ENCODE measurements around the gene SH3RF2.

The SH3RF2 gene

GRCh38 chr5:145980718-145981117 lies 44.3 kb downstream of the SH3RF2 start:
- Histone ChIP-seq H3K4me1 (ENCODE audit: control extremely low read depth in 1 of 4, control insufficient read depth in 4 of 4, insufficient read depth in 4 of 4, low read length in 3 of 4) (peaks cover 0 to 4% (median 3%) of the 10 kb centered on the region in 4 experiments), H3K9me3 (ENCODE audit: control extremely low read depth in 1 of 5, control insufficient read depth in 4 of 5, insufficient read depth in 2 of 5, low read depth in 1 of 5, low read length in 4 of 5) (no peaks in the 10 kb centered on the region), H3K27ac (ENCODE audit: insufficient read depth in 1 of 2, low read depth in 1 of 2, low read length in 2 of 2, poor library complexity in 1 of 2, severe bottlenecking in 2 of 2) (no peak overlapping the region), H3K27me3 (replicated peaks in 2 of 5; ENCODE audit: control insufficient read depth in 4 of 5, insufficient read depth in 5 of 5, low read length in 4 of 5) (no peaks in the 10 kb centered on the region), H3K36me3 (ENCODE audit: control insufficient read depth in 4 of 4, insufficient read depth in 4 of 4, low read length in 3 of 4) (no peaks in the 10 kb centered on the region), H3K4me3 (ENCODE audit: control insufficient read depth in 1 of 7, extremely low read depth in 1 of 7, insufficient read depth in 4 of 7, low read depth in 2 of 7, low read length in 6 of 7) (no peak overlapping the region)
- no peak for DNase-seq
- ChIA-PET CTCF (no interaction called here), POLR2A (no interaction called here)
- WGBS (ENCODE audit: insufficient coverage), result 100% methylated on average over 2 of the region's 2 CpGs

GRCh38 chr5:145981589-145982571 lies 45.5 kb downstream of the SH3RF2 start:
- DNase-seq, result peak in 1 of 3 donors; percentile 4
- 78% methylated on average over 3 of the region's 3 CpGs for WGBS (ENCODE audit: insufficient coverage)

GRCh38 chr5:145982572-145983318 lies 46.4 kb downstream of the SH3RF2 start:
- Histone ChIP-seq H3K4me3 (ENCODE audit: control insufficient read depth in 1 of 7, extremely low read depth in 1 of 7, insufficient read depth in 4 of 7, low read depth in 2 of 7, low read length in 6 of 7) (no peak overlapping the region), H3K4me1 (ENCODE audit: control extremely low read depth in 1 of 4, control insufficient read depth in 4 of 4, insufficient read depth in 4 of 4, low read length in 3 of 4) (peaks cover 0 to 4% (median 3%) of the 10 kb centered on the region in 4 experiments), H3K27ac (ENCODE audit: insufficient read depth in 1 of 2, low read depth in 1 of 2, low read length in 2 of 2, poor library complexity in 1 of 2, severe bottlenecking in 2 of 2) (no peak overlapping the region), H3K9me3 (ENCODE audit: control extremely low read depth in 1 of 5, control insufficient read depth in 4 of 5, insufficient read depth in 2 of 5, low read depth in 1 of 5, low read length in 4 of 5) (no peaks in the 10 kb centered on the region), H3K36me3 (ENCODE audit: control insufficient read depth in 4 of 4, insufficient read depth in 4 of 4, low read length in 3 of 4) (no peaks in the 10 kb centered on the region), H3K27me3 (replicated peaks in 2 of 5; ENCODE audit: control insufficient read depth in 4 of 5, insufficient read depth in 5 of 5, low read length in 4 of 5) (no peaks in the 10 kb centered on the region)
- CTCF ChIA-PET, result no interaction called here
- POLR2A ChIA-PET, result no interaction called here
- 100% methylated on average over 1 of the region's 3 CpGs for WGBS (ENCODE audit: insufficient coverage)
- no peak for DNase-seq

More at GRCh38 chr5:145981589-145982571, 45.5 kb downstream of the SH3RF2 start:
- Histone ChIP-seq H3K27me3 (replicated peaks in 2 of 5; ENCODE audit: control insufficient read depth in 4 of 5, insufficient read depth in 5 of 5, low read length in 4 of 5) (no peaks in the 10 kb centered on the region), H3K4me1 (ENCODE audit: control extremely low read depth in 1 of 4, control insufficient read depth in 4 of 4, insufficient read depth in 4 of 4, low read length in 3 of 4) (peaks cover 0 to 4% (median 3%) of the 10 kb centered on the region in 4 experiments), H3K27ac (ENCODE audit: insufficient read depth in 1 of 2, low read depth in 1 of 2, low read length in 2 of 2, poor library complexity in 1 of 2, severe bottlenecking in 2 of 2) (no peak overlapping the region), H3K9me3 (ENCODE audit: control extremely low read depth in 1 of 5, control insufficient read depth in 4 of 5, insufficient read depth in 2 of 5, low read depth in 1 of 5, low read length in 4 of 5) (no peaks in the 10 kb centered on the region), H3K36me3 (ENCODE audit: control insufficient read depth in 4 of 4, insufficient read depth in 4 of 4, low read length in 3 of 4) (no peaks in the 10 kb centered on the region), H3K4me3 (ENCODE audit: control insufficient read depth in 1 of 7, extremely low read depth in 1 of 7, insufficient read depth in 4 of 7, low read depth in 2 of 7, low read length in 6 of 7) (no peak overlapping the region)
- ChIA-PET POLR2A (no interaction called here), CTCF (no interaction called here)

- Histone ChIP-seq H3K36me3 (ENCODE audit: control insufficient read depth in 4 of 4, insufficient read depth in 4 of 4, low read length in 3 of 4) (no peaks in the 10 kb centered on the region), H3K4me1 (ENCODE audit: control extremely low read depth in 1 of 4, control insufficient read depth in 4 of 4, insufficient read depth in 4 of 4, low read length in 3 of 4) (peaks cover 0 to 4% (median 3%) of the 10 kb centered on the region in 4 experiments), H3K27me3 (replicated peaks in 2 of 5; ENCODE audit: control insufficient read depth in 4 of 5, insufficient read depth in 5 of 5, low read length in 4 of 5) (no peaks in the 10 kb centered on the region), H3K4me3 (ENCODE audit: control insufficient read depth in 1 of 7, extremely low read depth in 1 of 7, insufficient read depth in 4 of 7, low read depth in 2 of 7, low read length in 6 of 7) (no peak overlapping the region), H3K27ac (ENCODE audit: insufficient read depth in 1 of 2, low read depth in 1 of 2, low read length in 2 of 2, poor library complexity in 1 of 2, severe bottlenecking in 2 of 2) (no peak overlapping the region), H3K9me3 (ENCODE audit: control extremely low read depth in 1 of 5, control insufficient read depth in 4 of 5, insufficient read depth in 2 of 5, low read depth in 1 of 5, low read length in 4 of 5) (no peaks in the 10 kb centered on the region)
- CTCF ChIA-PET, result no interaction called here
- 92% methylated on average over 2 of the region's 2 CpGs for WGBS (ENCODE audit: insufficient coverage)
- POLR2A ChIA-PET, result no interaction called here
- DNase-seq, result no peak
Observed at GRCh38 chr5:145983446-145983845, 47.1 kb downstream of the SH3RF2 start.

GRCh38 chr5:145984072-145984471 lies 47.7 kb downstream of the SH3RF2 start:
- Histone ChIP-seq H3K36me3 (ENCODE audit: control insufficient read depth in 4 of 4, insufficient read depth in 4 of 4, low read length in 3 of 4) (no peaks in the 10 kb centered on the region), H3K4me1 (ENCODE audit: control extremely low read depth in 1 of 4, control insufficient read depth in 4 of 4, insufficient read depth in 4 of 4, low read length in 3 of 4) (peaks cover 0 to 4% (median 3%) of the 10 kb centered on the region in 4 experiments), H3K27me3 (replicated peaks in 2 of 5; ENCODE audit: control insufficient read depth in 4 of 5, insufficient read depth in 5 of 5, low read length in 4 of 5) (no peaks in the 10 kb centered on the region), H3K27ac (ENCODE audit: insufficient read depth in 1 of 2, low read depth in 1 of 2, low read length in 2 of 2, poor library complexity in 1 of 2, severe bottlenecking in 2 of 2) (no peak overlapping the region), H3K9me3 (ENCODE audit: control extremely low read depth in 1 of 5, control insufficient read depth in 4 of 5, insufficient read depth in 2 of 5, low read depth in 1 of 5, low read length in 4 of 5) (no peaks in the 10 kb centered on the region), H3K4me3 (ENCODE audit: control insufficient read depth in 1 of 7, extremely low read depth in 1 of 7, insufficient read depth in 4 of 7, low read depth in 2 of 7, low read length in 6 of 7) (no peak overlapping the region)
- DNase-seq, result peak; percentile 26 to 86 (median 76)
- CTCF ChIA-PET, result no interaction called here
- POLR2A ChIA-PET, result no interaction called here
- WGBS (ENCODE audit: insufficient coverage), result 50% methylated on average over 2 of the region's 2 CpGs

GRCh38 chr5:145987856-145988255 lies 51.5 kb downstream of the SH3RF2 start:
- Histone ChIP-seq H3K36me3 (ENCODE audit: control insufficient read depth in 4 of 4, insufficient read depth in 4 of 4, low read length in 3 of 4) (no peaks in the 10 kb centered on the region), H3K27me3 (replicated peaks in 2 of 5; ENCODE audit: control insufficient read depth in 4 of 5, insufficient read depth in 5 of 5, low read length in 4 of 5) (no peaks in the 10 kb centered on the region), H3K4me1 (ENCODE audit: control extremely low read depth in 1 of 4, control insufficient read depth in 4 of 4, insufficient read depth in 4 of 4, low read length in 3 of 4) (peaks cover 0 to 4% (median 3%) of the 10 kb centered on the region in 4 experiments), H3K27ac (ENCODE audit: insufficient read depth in 1 of 2, low read depth in 1 of 2, low read length in 2 of 2, poor library complexity in 1 of 2, severe bottlenecking in 2 of 2) (no peak overlapping the region), H3K4me3 (ENCODE audit: control insufficient read depth in 1 of 7, extremely low read depth in 1 of 7, insufficient read depth in 4 of 7, low read depth in 2 of 7, low read length in 6 of 7) (no peak overlapping the region), H3K9me3 (ENCODE audit: control extremely low read depth in 1 of 5, control insufficient read depth in 4 of 5, insufficient read depth in 2 of 5, low read depth in 1 of 5, low read length in 4 of 5) (no peaks in the 10 kb centered on the region)
- ChIA-PET CTCF (interaction anchor here (0.7 kb wide), 2 partner anchors 14 to 41 kb away, joined by 3 read pairs; no protein-coding TSS in a partner anchor), POLR2A (no interaction called here)
- no peak for DNase-seq
- 67% methylated on average over 1 of the region's 1 CpG for WGBS (ENCODE audit: insufficient coverage)

GRCh38 chr5:145988993-145989392 lies 52.6 kb downstream of the SH3RF2 start:
- no peaks in the 10 kb centered on the region for H3K27me3 ChIP-seq (replicated peaks in 2 of 5; ENCODE audit: control insufficient read depth in 4 of 5, insufficient read depth in 5 of 5, low read length in 4 of 5)
- peaks cover 0 to 5% (median 2%) of the 10 kb centered on the region in 5 experiments for H3K9me3 ChIP-seq (ENCODE audit: control extremely low read depth in 1 of 5, control insufficient read depth in 4 of 5, insufficient read depth in 2 of 5, low read depth in 1 of 5, low read length in 4 of 5)
- DNase-seq, result no peak
- H3K4me3 ChIP-seq (ENCODE audit: control insufficient read depth in 1 of 7, extremely low read depth in 1 of 7, insufficient read depth in 4 of 7, low read depth in 2 of 7, low read length in 6 of 7), result no peak overlapping the region
- ChIA-PET POLR2A (no interaction called here), CTCF (interaction anchor here (1.7 kb wide), 1 partner anchor 9 kb away, joined by 3 read pairs; no protein-coding TSS in a partner anchor)
- WGBS (ENCODE audit: insufficient coverage), result 100% methylated on average over 1 of the region's 2 CpGs
- H3K36me3 ChIP-seq (ENCODE audit: control insufficient read depth in 4 of 4, insufficient read depth in 4 of 4, low read length in 3 of 4), result no peaks in the 10 kb centered on the region
- peaks cover 0 to under 1% (median 0%) of the 10 kb centered on the region in 4 experiments for H3K4me1 ChIP-seq (ENCODE audit: control extremely low read depth in 1 of 4, control insufficient read depth in 4 of 4, insufficient read depth in 4 of 4, low read length in 3 of 4)
- H3K27ac ChIP-seq (ENCODE audit: insufficient read depth in 1 of 2, low read depth in 1 of 2, low read length in 2 of 2, poor library complexity in 1 of 2, severe bottlenecking in 2 of 2), result no peak overlapping the region
